ENCODE measurements around the gene KRTAP5-5. TPM values are rescaled to one million over a fixed set of nuclear protein-coding genes. Genes with fewer than 3 reads are reported as not detected.
"Not testable (repeated sequence)": the region's sequence is repeated elsewhere in the genome, so short reads cannot be mapped to it uniquely, and the experiment has no call there.

KRTAP5-5 gene
- total RNA-seq, 1 donor from 2014 or later = not detected

DNA sequence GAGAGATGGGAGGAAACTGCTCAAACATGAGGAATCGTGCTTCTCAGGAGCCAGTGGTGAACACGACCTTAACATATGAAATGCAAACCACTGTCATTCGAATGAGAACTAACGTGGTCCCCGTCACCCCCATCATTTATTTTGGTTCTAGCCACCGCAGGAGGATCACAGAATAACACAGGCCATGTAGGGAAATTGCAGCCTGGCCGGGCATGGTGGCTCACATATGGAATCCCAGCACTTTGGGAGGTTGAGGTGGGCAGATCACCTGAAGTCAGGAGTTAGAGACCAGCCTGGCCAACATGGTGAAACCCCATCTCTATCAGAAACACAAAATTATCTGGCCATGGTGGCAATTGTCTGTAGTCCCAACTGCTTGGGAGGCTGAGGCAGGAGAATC, 27.1 kb downstream of the KRTAP5-5 start:
- ATAC-seq = no peak

GRCh38 chr11:1659506-1659905, 29.9 kb downstream of the KRTAP5-5 start:
- no peak for ATAC-seq

- ATAC-seq = no peak
These were observed 30.7 kb downstream of the KRTAP5-5 start for GRCh38 chr11:1660111-1660867.

- ATAC-seq = peak; percentile 22
These were observed 32.1 kb downstream of the KRTAP5-5 start for GRCh38 chr11:1661454-1662269.

DNA sequence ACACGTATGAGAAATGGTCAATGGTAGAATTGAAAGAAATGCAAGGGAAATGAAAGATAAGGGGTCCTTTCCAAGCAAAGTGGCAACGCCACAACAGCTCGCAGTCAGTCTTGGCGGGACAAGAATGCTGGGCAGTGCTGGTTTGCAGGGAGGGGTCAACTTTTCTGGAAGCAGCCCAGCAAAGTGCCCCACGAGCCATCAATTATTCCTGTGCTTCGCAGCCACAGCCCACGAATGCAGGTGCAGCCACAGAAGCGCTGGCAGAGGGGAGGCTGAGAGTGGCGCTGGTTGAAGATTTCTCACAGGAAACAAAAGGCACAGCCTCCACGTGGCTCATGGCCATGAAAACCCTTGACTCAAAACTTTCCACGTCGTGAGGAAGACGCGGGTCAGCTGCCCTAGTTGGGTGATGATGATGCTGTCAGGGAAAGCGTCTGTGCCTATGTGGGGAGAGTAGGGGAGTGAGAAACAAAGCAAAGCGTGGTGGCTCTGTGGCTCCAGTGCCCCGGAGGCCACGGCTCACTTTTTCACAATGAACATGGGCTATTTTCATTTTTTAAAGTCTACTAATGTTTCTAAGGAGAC, 33.2 kb downstream of the KRTAP5-5 start:
- not testable (repeated sequence) for ATAC-seq

DNA sequence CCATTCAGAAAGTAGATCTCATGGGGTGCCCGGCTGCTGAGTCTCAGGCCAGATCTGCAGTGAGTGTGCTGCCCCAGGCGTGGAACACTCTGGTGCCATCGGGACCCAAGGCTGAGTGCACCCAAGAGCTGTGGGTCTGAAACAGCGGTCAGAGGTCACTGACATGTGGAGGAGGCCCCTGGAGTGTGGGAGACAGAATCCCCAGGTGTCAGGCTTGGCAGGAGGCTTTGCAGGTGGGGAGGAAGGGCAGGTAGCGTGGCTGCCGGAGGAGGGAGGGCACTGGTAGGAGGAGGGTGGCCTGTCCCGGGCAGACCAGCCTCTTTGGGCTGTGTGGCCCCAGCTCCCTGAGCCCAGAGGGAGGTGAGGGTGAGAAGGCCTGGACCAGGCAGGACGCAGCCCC, 35.7 kb downstream of the KRTAP5-5 start:
- ATAC-seq = no peak

DNA sequence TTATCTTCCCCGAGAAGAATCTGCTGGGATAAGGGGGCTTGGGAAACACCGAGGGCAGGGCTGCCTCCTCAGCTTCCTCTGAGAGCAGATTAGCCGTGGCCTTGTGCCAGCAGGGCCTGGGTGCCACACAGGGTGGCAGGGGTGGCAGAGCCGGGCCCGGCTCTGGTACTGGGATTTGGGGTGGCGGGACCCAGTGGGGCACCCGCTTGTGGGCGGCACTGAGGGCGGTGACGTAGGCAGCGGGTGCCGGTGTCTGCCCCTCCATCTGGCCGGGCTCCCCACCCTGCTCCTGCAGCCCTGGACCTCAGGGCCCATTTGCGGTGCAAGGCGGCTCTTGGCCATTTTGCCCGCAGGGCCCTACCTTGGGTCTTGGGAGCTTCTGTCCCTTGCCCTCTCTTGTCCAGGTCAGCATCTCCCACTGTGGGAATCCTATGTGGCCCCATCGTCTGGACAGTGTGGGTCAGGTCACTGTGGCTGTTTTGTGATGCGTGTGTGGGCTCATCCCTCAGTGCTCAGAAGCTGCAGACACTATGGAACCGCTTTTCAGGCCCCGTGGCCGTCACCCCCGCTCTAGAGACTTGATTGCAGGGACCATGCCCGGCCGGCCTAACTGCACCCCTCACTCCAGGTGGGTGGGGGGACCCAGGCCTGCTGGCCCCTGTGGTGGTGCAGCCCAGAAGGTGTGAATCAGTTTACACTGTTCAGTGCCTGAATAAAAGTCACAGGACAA, 37.7 kb downstream of the KRTAP5-5 start:
- no peak for ATAC-seq

- ATAC-seq = no peak
These were observed 38.3 kb downstream of the KRTAP5-5 start for GRCh38 chr11:1667906-1668305.

DNA sequence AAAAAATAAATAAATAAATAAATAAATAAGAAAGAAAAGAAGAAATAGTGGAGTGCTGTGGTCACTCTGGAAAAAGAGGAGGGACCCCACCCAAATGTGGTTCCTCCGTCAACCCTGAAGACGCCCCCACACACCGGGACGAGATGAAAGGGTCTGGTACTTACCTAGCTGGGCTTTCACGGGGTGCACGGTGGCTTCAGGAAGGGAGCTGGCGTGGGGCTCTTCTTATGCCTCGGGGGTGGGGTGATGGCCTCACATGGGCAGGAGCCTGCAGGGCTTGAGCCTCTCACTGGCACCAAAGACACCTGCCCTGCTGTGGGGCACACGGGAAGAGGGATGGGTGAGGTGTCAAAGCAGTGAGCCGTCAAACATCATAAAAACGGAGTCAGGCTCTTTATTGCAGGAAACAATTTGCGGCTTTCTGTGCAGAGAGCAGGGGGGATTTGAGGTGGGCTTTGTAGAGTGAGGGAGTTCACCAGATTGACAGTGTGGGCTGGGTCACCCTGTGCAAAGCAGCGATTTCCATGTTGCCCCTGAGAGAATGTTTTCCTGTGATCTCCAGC, 39.4 kb downstream of the KRTAP5-5 start:
- ATAC-seq = no peak

- no peak for ATAC-seq
These were observed 40.1 kb downstream of the KRTAP5-5 start for GRCh38 chr11:1669546-1670218.

DNA sequence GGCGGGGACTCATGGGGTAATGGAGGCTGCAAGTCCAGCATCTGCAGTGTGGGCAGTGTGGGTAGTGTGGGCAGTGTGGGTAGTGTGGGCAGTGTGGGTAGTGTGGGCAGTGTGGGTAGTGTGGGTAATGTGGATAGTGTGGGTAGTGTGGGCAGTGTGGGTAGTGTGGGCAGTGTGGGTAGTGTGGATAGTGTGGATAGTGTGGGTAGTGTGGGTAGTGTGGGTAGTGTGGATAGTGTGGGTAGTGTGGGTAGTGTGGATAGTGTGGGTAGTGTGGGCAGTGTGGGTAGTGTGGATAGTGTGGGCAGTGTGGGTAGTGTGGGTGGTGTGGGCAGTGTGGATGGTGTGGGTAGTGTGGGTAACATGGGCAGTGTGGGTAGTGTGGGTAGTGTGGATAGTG, 40.9 kb downstream of the KRTAP5-5 start:
- ATAC-seq = not testable (repeated sequence)

GRCh38 chr11:1670905-1671371, 41.4 kb downstream of the KRTAP5-5 start:
- ATAC-seq = no peak

DNA sequence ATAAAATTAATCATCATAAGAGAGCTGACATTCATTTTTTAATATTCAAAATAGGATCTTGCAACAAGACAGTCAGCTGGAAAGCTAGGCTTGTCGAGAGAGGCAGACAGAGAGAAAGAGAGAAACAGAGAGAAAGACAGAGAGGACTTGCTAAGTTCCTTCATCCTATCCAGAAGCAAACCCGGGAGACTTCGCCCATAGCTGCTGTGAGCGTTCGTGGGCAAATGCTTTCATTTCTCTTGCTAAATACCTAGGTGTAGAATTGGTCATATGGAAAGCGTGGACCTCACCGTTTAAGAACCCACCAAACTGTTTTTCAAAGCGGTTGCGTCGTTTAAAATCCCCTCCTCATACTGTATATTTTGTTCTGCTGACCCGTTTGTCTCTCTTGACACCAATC, 42.1 kb downstream of the KRTAP5-5 start:
- ATAC-seq = no peak

DNA sequence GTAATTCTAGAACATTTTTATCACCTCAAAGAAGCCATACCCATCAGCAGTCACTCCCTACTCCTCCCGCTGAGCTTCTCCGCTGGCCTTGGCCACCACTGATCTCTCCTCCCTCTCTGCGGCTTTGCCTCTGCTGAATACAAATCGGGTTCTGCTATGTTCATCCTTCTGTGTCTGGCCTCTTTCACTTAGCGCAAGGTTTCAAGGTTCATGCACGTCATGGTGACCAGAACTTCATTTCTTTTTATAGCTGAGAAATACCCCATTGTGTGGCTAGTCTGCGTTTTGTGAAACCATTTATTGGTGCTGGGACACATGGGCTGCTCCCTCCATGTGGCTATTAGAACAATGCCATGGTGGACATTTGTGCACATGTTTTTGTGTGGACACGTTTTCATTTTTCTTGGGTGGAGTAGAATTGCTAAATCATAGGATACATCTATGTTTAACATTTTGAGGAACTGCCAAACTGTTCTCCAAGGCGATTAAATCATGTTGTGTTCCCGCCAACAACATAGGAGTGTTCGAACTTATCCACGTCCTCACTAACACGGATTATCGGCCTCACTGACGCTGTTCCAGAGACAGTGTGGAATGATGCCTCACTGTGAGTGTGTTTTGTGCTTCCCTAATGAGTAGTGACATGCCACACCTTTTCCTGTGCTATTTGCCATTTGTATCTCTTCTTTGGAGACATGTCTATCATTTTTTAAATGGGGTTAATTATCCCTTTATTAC, 43.2 kb downstream of the KRTAP5-5 start:
- ATAC-seq = no peak

- no peak for ATAC-seq
These were observed 44.0 kb downstream of the KRTAP5-5 start for GRCh38 chr11:1673446-1674172.

- ATAC-seq = no peak
These were observed 44.9 kb downstream of the KRTAP5-5 start for GRCh38 chr11:1674173-1675131.

GRCh38 chr11:1675536-1676228, 46.1 kb downstream of the KRTAP5-5 start:
- no peak for ATAC-seq

DNA sequence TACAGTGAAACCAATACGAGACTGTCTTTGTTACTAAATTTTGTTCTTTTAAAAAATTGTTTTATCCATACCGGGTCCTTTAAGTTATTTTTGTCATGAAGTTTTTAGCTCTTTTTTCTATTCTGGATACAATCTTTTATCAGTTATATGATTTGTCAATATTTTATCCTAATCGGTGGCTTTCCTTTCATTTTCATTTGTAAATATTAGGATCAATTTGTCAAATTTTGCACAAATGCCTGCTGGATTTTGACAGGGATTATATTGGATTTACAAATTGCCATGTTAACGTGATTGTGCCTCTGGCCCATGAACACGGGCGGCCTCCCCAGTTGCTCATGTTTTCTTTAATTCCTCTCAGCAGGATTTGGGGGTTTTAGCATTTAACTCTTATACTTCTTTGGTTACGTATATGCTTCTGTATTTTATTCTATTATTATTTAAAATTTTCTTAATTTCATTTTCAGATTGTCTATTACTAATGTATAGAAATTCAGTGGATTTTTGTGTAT, 46.7 kb downstream of the KRTAP5-5 start:
- no peak for ATAC-seq
